GM18502 (cell line): ENCODE measurements around the gene MAP3K14.

Source experiments
- ATAC-seq: cut with Tn5 transposase; IDR thresholded peaks from one replicate; pipeline ENCODE4 v1.9.1; 2021; ENCODE audit warnings: mild to moderate bottlenecking; ENCODE audit not compliant: unreplicated experiment, poor library complexity

MAP3K14 gene

GRCh38 chr17:45287526-45288500, 29.0 kb downstream of the MAP3K14 start:
- no peak for ATAC-seq

- no peak for ATAC-seq
These were observed 30.5 kb downstream of the MAP3K14 start for GRCh38 chr17:45286286-45286685.

GRCh38 chr17:45284176-45285140, 32.4 kb downstream of the MAP3K14 start:
- no peak for ATAC-seq

- ATAC-seq: no peak
These were observed 33.1 kb downstream of the MAP3K14 start for GRCh38 chr17:45283711-45284110.

GRCh38 chr17:45282683-45283644, 33.9 kb downstream of the MAP3K14 start:
- ATAC-seq: no peak

GRCh38 chr17:45279898-45280297, 36.9 kb downstream of the MAP3K14 start:
- no peak for ATAC-seq

- no peak for ATAC-seq
These were observed 38.8 kb downstream of the MAP3K14 start for GRCh38 chr17:45277992-45278391.

- ATAC-seq: no peak
These were observed 39.5 kb downstream of the MAP3K14 start for GRCh38 chr17:45277216-45277849.

GRCh38 chr17:45276031-45276430, 40.8 kb downstream of the MAP3K14 start:
- ATAC-seq: no peak

GRCh38 chr17:45274033-45274432, 42.8 kb downstream of the MAP3K14 start:
- ATAC-seq: no peak

- no peak for ATAC-seq
These were observed 43.3 kb downstream of the MAP3K14 start for GRCh38 chr17:45273551-45273957.

GRCh38 chr17:45271603-45272002, 45.2 kb downstream of the MAP3K14 start:
- no peak for ATAC-seq

- no peak for ATAC-seq
These were observed 45.9 kb downstream of the MAP3K14 start for GRCh38 chr17:45270828-45271418.

- no peak for ATAC-seq
These were observed 46.9 kb downstream of the MAP3K14 start for GRCh38 chr17:45269912-45270311.

- no peak for ATAC-seq
These were observed 49.3 kb downstream of the MAP3K14 start for GRCh38 chr17:45267436-45268055.

- no peak for ATAC-seq
These were observed 50.4 kb downstream of the MAP3K14 start for GRCh38 chr17:45266372-45266926.

GRCh38 chr17:45265821-45266220, 51.0 kb downstream of the MAP3K14 start:
- no peak for ATAC-seq

- ATAC-seq: no peak
These were observed 51.8 kb downstream of the MAP3K14 start for GRCh38 chr17:45264988-45265387.
